Fibroblast of lung (primary cell): ENCODE measurements around the gene PDE3A. TPM values are rescaled to one million over a fixed set of nuclear protein-coding genes. Genes with fewer than 3 reads are reported as not detected.

Experiments
- DNase-seq, 2 donors: peaks; one replicate each; pipeline versions ENCODE4 v3.0.0 to v3.0.0-alpha.2; 2010; ENCODE audit warnings: low read depth in 2 of 2
- H2AFZ ChIP-seq: 2 replicates; pipeline ENCODE4 v1.5.1; 2012; ENCODE audit warnings: low read length, control low read depth, inconsistent platforms
- H3K27ac ChIP-seq: 2 replicates; pipeline ENCODE4 v1.5.1; 2011; ENCODE audit warnings: low read length, control low read depth; ENCODE audit not compliant: insufficient read depth
- H3K27me3 ChIP-seq: 2 replicates; pipeline ENCODE4 v1.5.1; 2011; ENCODE audit warnings: mild to moderate bottlenecking, low read length; ENCODE audit not compliant: control insufficient read depth, insufficient read depth
- H3K36me3 ChIP-seq: 2 replicates; pipeline ENCODE4 v1.5.1; 2011; ENCODE audit warnings: low read length; ENCODE audit not compliant: control insufficient read depth, insufficient read depth
- H3K4me1 ChIP-seq: 2 replicates; pipeline ENCODE4 v1.5.1; 2011; ENCODE audit warnings: low read length; ENCODE audit not compliant: control insufficient read depth, insufficient read depth; ENCODE audit errors: extremely low read depth
- H3K4me2 ChIP-seq: 2 replicates; pipeline ENCODE4 v1.5.1; 2011; ENCODE audit warnings: low read length, control low read depth; ENCODE audit not compliant: insufficient read depth; ENCODE audit errors: extremely low read depth
- H3K4me3 ChIP-seq, 4 experiments: fragments of 200-600 bp in 1 of 4; sonication (generic) in 1 of 4; replicated peaks in 1 of 4; 2 replicates each; pipeline ENCODE4 v1.5.1; 2011 to 2016; ENCODE audit warnings: low read length in 4 of 4, low read depth in 3 of 4, mild to moderate bottlenecking in 3 of 4, control low read depth in 2 of 4, inconsistent platforms in 1 of 4, mixed read lengths in 1 of 4; ENCODE audit not compliant: insufficient read depth in 1 of 4; ENCODE audit errors: control extremely low read depth in 1 of 4
- H3K79me2 ChIP-seq: 2 replicates; pipeline ENCODE4 v1.5.1; 2012; ENCODE audit warnings: mild to moderate bottlenecking, low read length, inconsistent platforms; ENCODE audit not compliant: control insufficient read depth, insufficient read depth
- H3K9ac ChIP-seq: 2 replicates; pipeline ENCODE4 v1.5.1; 2011; ENCODE audit warnings: mild to moderate bottlenecking, low read length, control low read depth; ENCODE audit not compliant: insufficient read depth
- H3K9me3 ChIP-seq: 2 replicates; pipeline ENCODE4 v1.5.1; 2012; ENCODE audit warnings: low read depth, low read length; ENCODE audit not compliant: control insufficient read depth, insufficient read depth
- H4K20me1 ChIP-seq: 2 replicates; pipeline ENCODE4 v1.5.1; 2011; ENCODE audit warnings: low read length; ENCODE audit not compliant: control insufficient read depth, insufficient read depth; ENCODE audit errors: extremely low read depth
- EZH2 ChIP-seq: IDR thresholded peaks from 2 replicates; pipeline ENCODE4 v1.5.1; 2012; ENCODE audit warnings: low read length, control low read depth, mild to moderate bottlenecking; ENCODE audit errors: missing control alignments
- polyA plus RNA-seq, 2 donors: library from polyadenylated mRNA; depleted of rRNA in 1 of 2; stranded (reverse) in 1 of 2; unstranded in 1 of 2; fragments of >200 nt; gene quantifications; 2 replicates each; pipeline ENCODE4 v1.2.1, GENCODE V29; 2011 to 2012; ENCODE audit warnings: missing spikeins in 1 of 2
- total RNA-seq: library from RNA; depleted of rRNA; stranded (reverse); fragments of >200 nt; gene quantifications from 2 replicates; pipeline ENCODE4 v1.2.1, GENCODE V29; 2014
- TF ChIP-seq, protein P1 (sequence below), 2 donors: IDR thresholded peaks in 1 of 2; conservative IDR thresholded peaks in 1 of 2; 1 replicate in 1 of 2; 2 replicates in 1 of 2; pipeline ENCODE4 v1.5.1; 2011 to 2012; ENCODE audit warnings: low read length in 2 of 2, control low read depth in 1 of 2, inconsistent platforms in 1 of 2, low read depth in 1 of 2, mild to moderate bottlenecking in 1 of 2

PDE3A gene
- total and polyA plus RNA-seq, 2 donors (not counting 1 experiment from before 2014, with no cell fraction given) = 0.17 to 2.7 TPM

DNA sequence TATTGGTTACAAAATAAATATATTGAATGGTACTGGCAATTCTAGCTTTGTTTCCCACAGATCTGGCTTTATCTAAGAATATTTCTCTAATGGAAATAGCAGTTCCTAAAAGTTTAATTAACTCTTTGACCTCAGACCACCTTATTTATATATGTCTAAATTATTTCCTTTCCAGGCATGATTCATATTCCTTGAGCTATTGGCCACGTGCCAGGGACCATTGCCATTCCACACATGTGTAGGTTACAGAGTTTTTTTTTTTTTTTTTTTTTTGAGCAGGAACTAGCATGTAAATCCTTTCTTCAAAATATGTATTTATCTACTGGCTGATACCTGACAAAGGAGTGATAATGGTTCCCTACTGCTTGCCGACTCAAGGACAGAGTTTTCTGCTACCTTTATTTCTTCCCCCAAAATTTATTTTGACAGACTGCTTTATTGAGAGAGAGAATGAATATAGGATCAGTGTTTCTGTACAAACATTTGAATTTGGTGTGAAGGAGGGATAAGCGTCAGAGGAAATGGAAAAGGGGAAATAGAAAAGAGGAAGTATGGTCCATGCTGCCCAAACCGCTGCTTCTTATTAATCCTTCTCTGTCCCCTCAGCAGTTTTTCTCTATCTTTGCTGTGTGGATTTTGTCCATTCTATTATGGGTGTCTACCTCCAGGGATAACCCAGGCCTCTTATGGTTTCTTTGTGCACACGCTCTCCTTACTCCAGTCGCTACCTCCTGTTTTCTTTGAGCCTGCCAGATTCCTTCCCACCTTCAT is 36.4 kb downstream of the PDE3A start:
- Histone ChIP-seq H3K4me2 (no peak overlapping the region), H2AFZ (no peak overlapping the region), H3K9me3 (no peaks in the 10 kb centered on the region), H3K9ac (no peak overlapping the region), H3K4me1 (no peaks in the 10 kb centered on the region), H3K27ac (no peak overlapping the region), H3K36me3 (no peaks in the 10 kb centered on the region), H3K27me3 (no peaks in the 10 kb centered on the region), H4K20me1 (no peaks in the 10 kb centered on the region), H3K4me3 (no peak overlapping the region), H3K79me2 (no peaks in the 10 kb centered on the region)
- DNase-seq = peak; percentile 25 to 31
- TF ChIP-seq, protein P1, sequence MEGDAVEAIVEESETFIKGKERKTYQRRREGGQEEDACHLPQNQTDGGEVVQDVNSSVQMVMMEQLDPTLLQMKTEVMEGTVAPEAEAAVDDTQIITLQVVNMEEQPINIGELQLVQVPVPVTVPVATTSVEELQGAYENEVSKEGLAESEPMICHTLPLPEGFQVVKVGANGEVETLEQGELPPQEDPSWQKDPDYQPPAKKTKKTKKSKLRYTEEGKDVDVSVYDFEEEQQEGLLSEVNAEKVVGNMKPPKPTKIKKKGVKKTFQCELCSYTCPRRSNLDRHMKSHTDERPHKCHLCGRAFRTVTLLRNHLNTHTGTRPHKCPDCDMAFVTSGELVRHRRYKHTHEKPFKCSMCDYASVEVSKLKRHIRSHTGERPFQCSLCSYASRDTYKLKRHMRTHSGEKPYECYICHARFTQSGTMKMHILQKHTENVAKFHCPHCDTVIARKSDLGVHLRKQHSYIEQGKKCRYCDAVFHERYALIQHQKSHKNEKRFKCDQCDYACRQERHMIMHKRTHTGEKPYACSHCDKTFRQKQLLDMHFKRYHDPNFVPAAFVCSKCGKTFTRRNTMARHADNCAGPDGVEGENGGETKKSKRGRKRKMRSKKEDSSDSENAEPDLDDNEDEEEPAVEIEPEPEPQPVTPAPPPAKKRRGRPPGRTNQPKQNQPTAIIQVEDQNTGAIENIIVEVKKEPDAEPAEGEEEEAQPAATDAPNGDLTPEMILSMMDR (conservative IDR thresholded peaks at IDR 0.05 in 1 of 2, IDR thresholded peaks at IDR 0.05 in 1 of 2; ENCODE audit: low read depth in 1 of 2, low read length in 2 of 2) = no peak
- no peak for TF ChIP-seq EZH2

DNA sequence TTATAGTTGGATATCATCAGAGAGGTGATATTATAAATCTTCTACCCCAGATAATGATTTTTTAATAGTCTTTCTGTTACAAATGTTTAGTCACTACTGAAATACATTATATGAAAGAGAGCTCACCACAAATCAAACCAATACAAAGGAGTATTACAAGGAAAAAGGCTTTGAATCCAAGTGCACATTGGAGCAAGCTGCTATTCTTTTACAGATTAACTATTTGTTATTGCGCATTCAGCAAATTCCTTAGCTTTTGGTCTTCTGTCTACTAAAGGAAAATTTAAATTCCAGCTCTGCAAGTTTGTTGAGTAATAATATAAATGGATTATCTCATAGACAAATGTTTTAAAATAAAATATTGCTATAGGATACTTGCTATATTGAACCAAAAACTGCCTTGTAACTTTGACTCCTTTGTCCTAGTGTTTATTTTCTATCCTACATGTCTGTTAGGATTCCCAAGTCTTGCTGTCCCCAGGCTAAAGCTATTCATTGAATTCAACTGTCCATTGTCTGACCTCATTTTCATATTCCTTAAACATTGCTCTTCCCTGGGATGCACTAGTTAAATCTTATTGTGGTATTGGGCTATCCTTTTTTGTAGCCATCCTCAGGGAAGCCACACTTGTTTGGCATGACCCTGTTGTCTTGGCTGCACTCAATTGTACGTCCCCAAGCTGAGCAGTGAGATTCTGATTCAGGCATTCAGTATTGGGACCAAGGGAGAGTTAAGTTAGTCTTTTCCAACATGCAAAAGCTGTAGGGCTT is 41.5 kb downstream of the PDE3A start:
- DNase-seq = no peak
- no peaks in the 10 kb centered on the region for H3K27me3 ChIP-seq
- H3K4me1 ChIP-seq = no peaks in the 10 kb centered on the region
- no peak overlapping the region for H3K4me2 ChIP-seq
- H3K9me3 ChIP-seq = no peaks in the 10 kb centered on the region
- H4K20me1 ChIP-seq = no peaks in the 10 kb centered on the region
- H3K27ac ChIP-seq = no peak overlapping the region
- no peak overlapping the region for H3K9ac ChIP-seq
- no peak overlapping the region for H3K4me3 ChIP-seq
- no peak overlapping the region for H2AFZ ChIP-seq
- TF ChIP-seq, protein P1 (conservative IDR thresholded peaks at IDR 0.05 in 1 of 2, IDR thresholded peaks at IDR 0.05 in 1 of 2; ENCODE audit: low read depth in 1 of 2, low read length in 2 of 2) = no peak
- TF ChIP-seq EZH2 = no peak
- no peaks in the 10 kb centered on the region for H3K79me2 ChIP-seq
- H3K36me3 ChIP-seq = no peaks in the 10 kb centered on the region

DNA sequence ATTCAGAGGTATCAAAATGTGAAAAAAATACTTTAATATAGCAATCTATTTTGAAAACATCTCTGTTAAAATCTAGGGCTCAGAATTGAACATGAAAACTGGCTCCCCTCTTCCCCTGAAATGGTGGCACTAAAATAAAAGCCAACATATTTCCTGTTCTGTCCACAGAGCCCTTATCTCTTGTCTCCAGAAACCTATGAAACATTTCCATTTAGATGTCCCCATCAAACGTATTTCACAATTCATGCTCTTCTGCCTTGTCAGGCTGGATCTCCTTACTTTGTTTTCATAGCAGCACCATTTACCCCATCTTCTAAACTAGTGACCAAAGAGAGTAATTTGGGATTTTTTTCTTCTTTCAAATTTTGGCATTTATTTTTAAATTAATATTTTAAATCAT is 42.4 kb downstream of the PDE3A start:
- Histone ChIP-seq H3K9me3 (no peaks in the 10 kb centered on the region), H3K4me3 (no peak overlapping the region), H4K20me1 (no peaks in the 10 kb centered on the region), H2AFZ (no peak overlapping the region), H3K4me2 (no peak overlapping the region), H3K27ac (no peak overlapping the region), H3K79me2 (no peaks in the 10 kb centered on the region), H3K4me1 (no peaks in the 10 kb centered on the region), H3K36me3 (no peaks in the 10 kb centered on the region), H3K27me3 (no peaks in the 10 kb centered on the region), H3K9ac (no peak overlapping the region)
- TF ChIP-seq EZH2 = no peak
- TF ChIP-seq, protein P1 (conservative IDR thresholded peaks at IDR 0.05 in 1 of 2, IDR thresholded peaks at IDR 0.05 in 1 of 2; ENCODE audit: low read depth in 1 of 2, low read length in 2 of 2) = no peak
- no peak for DNase-seq
